Measurements from ENCODE around the gene SYNGR4.
A peak's percentile ranks its signal among the peaks of the same experiment; 100 is the strongest.
"Not testable (repeated sequence)": the region's sequence is repeated elsewhere in the genome, so short reads cannot be mapped to it uniquely, and the experiment has no call there.

The SYNGR4 gene

DNA sequence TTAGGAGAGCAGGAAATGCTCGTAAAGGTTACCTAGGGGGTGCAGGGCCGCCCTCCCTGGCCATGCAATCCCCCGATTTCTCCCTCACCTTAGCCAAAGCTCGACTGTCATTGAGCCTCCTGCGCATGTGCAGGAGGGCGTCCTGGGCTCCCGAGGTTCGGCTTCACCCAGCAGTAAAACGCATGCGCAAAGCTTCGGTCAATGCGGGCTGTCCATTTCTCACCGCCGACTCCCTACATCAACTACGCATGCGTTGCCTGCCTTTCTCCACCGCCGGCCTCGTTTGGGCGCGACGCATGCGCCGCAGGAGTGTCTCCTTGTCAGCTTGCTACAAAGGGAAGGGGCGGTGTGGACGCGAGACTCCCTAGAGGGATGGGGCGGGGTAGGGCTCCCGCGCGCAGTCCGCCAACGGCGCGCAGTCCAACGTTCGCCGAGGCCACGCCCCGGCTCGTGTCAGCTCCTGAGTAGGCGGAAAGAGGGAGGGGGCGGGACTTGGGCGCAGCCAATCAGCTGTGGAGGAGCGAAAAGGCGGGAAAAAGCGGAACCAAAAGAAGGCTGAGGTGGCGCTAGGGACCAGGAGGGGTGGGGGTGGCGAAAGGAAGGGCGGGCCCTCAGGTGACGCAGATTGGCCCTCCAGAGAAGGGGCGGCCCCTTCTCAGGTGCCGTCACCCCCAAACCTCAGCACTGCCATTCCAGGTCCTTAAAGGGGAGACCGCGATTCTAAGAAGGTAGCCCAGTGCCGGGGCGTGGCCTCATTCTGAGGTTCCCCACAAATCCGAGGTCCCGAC is at the start of gene SYNGR4, which contains the start of gene TMEM143:
SYNGR4 (plus strand) TSS at position 558 of the 788 bp plus-strand sequence. CDS start 1,476 bp downstream, outside the sequence.
TMEM143 (minus strand) TSS at position 131 of the 788 bp plus-strand sequence; CDS start at position 111, 20 bp downstream.
- in situ Hi-C loops (cut with MboI; ENCODE audit: low pct_unique_long_range_greater_than_20kb, low sequenced_read_pairs, unreplicated experiment): no loop called here
- DNase-seq (ENCODE audit: low spot score): peak; percentile 98
- TF ChIP-seq CTCF (IDR thresholded peaks at IDR 0.05; ENCODE audit: extremely low read depth, insufficient read depth, missing control alignments): no peak

GRCh38 chr19:48315712-48316111 is 48.5 kb upstream of the SYNGR4 start:
- TF ChIP-seq CTCF (IDR thresholded peaks at IDR 0.05; ENCODE audit: extremely low read depth, insufficient read depth, missing control alignments): no peak
- in situ Hi-C loops (cut with MboI; ENCODE audit: low pct_unique_long_range_greater_than_20kb, low sequenced_read_pairs, unreplicated experiment): loop anchor here (10.0 kb wide), 1 partner anchor 269 kb away; no protein-coding TSS in a partner anchor
- no peak for DNase-seq (ENCODE audit: low spot score)

DNA sequence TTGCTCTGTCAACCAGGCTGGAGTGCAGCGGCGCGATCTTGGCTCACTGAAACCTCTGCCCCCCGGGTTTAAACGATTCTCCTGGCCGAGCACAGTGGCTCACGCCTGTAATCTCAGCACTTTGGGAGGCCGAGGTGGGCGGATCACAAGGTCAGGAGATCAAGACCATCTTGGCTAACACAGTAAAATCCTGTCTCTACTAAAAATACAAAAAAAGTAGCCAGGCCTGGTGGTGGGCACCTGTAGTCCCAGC is 46.5 kb upstream of the SYNGR4 start:
- in situ Hi-C loops (cut with MboI; ENCODE audit: low pct_unique_long_range_greater_than_20kb, low sequenced_read_pairs, unreplicated experiment): loop anchor here (10.0 kb wide), 1 partner anchor 267 kb away; no protein-coding TSS in a partner anchor
- not testable (repeated sequence) for DNase-seq (ENCODE audit: low spot score)

GRCh38 chr19:48318286-48318987 is 45.7 kb upstream of the SYNGR4 start:
- in situ Hi-C loops (cut with MboI; ENCODE audit: low pct_unique_long_range_greater_than_20kb, low sequenced_read_pairs, unreplicated experiment): loop anchor here (10.0 kb wide), 1 partner anchor 266 kb away; no protein-coding TSS in a partner anchor
- TF ChIP-seq CTCF (IDR thresholded peaks at IDR 0.05; ENCODE audit: extremely low read depth, insufficient read depth, missing control alignments): no peak
- DNase-seq (ENCODE audit: low spot score): no peak

DNA sequence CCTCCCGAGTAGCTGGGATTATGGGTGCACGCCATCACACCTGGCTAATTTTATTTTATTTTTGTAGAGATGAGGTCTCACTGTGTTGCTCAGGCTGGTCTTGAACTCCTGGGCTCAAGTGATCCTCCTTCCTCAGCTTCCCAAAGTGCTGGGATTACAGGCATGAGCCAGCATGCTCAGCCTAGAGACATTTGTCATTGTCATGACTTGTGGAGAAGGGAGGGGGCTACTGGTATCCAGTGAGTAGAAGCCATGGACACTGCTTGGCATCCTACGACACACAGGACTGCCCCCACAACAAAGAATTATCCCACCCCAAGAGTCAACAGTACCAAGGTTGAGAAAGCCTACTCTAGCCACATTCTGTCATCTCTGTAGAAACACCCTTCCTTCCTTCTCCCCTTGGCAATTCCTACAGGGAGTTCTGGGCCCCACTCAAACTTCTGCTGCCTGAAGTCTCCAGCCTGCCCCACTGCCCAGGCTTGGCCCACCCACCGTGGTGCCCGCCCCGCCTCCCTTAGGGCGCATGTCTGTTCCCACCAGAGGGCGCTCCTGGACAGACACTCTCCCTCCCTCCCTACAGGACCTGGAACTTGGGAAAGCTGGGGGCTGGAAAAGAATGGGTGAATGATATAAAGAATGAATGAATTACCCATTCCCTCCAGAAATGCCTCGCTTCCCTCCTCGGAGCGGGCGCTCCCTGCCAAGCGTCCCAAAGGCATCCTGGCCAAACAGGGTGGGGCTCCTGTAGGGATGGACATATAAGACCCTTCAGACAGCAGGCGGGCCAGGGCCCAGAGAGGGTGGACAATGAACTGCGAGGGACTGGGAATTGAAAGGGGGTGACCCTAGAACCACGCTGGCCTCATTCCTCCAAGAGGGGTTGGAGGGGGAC is 44.3 kb upstream of the SYNGR4 start:
- peak; percentile 91 for TF ChIP-seq CTCF (IDR thresholded peaks at IDR 0.05; ENCODE audit: extremely low read depth, insufficient read depth, missing control alignments)
- in situ Hi-C loops (cut with MboI; ENCODE audit: low pct_unique_long_range_greater_than_20kb, low sequenced_read_pairs, unreplicated experiment): loop anchor here (10.0 kb wide), 1 partner anchor 265 kb away; no protein-coding TSS in a partner anchor
- peak; percentile 61 for DNase-seq (ENCODE audit: low spot score)

DNA sequence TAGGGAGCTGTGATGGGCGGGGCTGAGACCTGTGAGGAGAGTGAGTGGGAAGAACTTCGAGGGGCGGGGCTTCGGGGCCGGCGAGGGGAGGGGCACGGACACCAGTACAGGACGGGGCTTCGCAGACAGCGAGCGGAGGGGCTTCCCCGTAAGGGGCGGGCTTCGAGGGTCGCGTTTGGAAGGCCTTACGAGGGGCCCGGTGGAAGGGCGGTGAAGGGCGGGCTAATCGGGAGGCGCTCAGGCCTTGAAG is 42.9 kb upstream of the SYNGR4 start:
- in situ Hi-C loops (cut with MboI; ENCODE audit: low pct_unique_long_range_greater_than_20kb, low sequenced_read_pairs, unreplicated experiment): no loop called here
- peak; percentile 97 for DNase-seq (ENCODE audit: low spot score)

More for the DNA sequence above, 42.9 kb upstream of the SYNGR4 start:
- no peak for TF ChIP-seq CTCF (IDR thresholded peaks at IDR 0.05; ENCODE audit: extremely low read depth, insufficient read depth, missing control alignments)

All from GM13977 (cell line).